ENCODE data around the gene COQ8B. TPM values are rescaled to one million over a fixed set of nuclear protein-coding genes. Genes with fewer than 3 reads are reported as not detected.

Gene COQ8B
- total and polyA plus RNA-seq, 5 donors from 2014 or later = 10.6 to 32.4 (median 14.7) TPM

GRCh38 chr19:40702337-40703012, 14.2 kb downstream of the COQ8B start:
- H3K27me3 ChIP-seq (ENCODE audit: control insufficient read depth, insufficient read depth, low read length) = no peaks in the 10 kb centered on the region
- Mint-ChIP-seq H3K27me3 (no peaks in the 10 kb centered on the region), H3K4me1 (peaks cover 0 to 5% (median 0%) of the 10 kb centered on the region in 4 donors), H3K27ac (peak overlapping the region in 2 of 3 donors; percentile 13 to 43), H3K36me3 (peaks cover 34% of the 10 kb centered on the region), H3K9me3 (no peaks in the 10 kb centered on the region), H3K4me3 (peak overlapping the region in 1 of 4 donors; percentile 69)
- no peak for DNase-seq
- no peaks in the 10 kb centered on the region for H3K9me3 ChIP-seq (ENCODE audit: control insufficient read depth in 2 of 2, low read length in 2 of 2)
- H3K36me3 ChIP-seq (ENCODE audit: control insufficient read depth, insufficient read depth, low read length) = peaks cover 52% of the 10 kb centered on the region
- no peak overlapping the region for H3K27ac ChIP-seq (ENCODE audit: insufficient read depth, low read length, poor library complexity, severe bottlenecking)
- no peak for ATAC-seq (ENCODE audit: low read depth in 2 of 2)
- H3K4me1 ChIP-seq (ENCODE audit: control insufficient read depth, insufficient read depth, low read length, poor library complexity, severe bottlenecking) = no peaks in the 10 kb centered on the region
- no peak overlapping the region for H3K4me3 ChIP-seq (ENCODE audit: low read depth, low read length)

DNA sequence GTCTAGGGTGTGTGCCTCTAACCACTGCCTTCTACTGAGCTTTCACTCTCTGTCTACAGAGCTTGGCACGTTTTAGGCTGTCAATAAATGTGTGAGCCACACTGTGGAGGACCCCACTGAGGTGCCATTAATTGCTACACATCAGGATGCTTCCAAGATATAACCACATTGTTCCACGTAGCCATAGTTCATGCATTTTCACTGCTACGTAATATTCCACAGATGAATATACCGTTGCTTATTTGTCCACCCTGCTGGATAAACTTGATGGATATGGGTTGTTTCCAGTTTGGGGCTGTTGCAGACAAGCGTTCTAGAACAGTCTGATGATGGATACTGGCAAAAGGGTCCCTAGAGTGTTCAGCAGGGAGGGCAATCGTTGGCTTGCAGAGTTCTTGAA, 14.9 kb downstream of the COQ8B start:
- no peaks in the 10 kb centered on the region for H3K9me3 ChIP-seq (ENCODE audit: control insufficient read depth in 2 of 2, low read length in 2 of 2)
- no peaks in the 10 kb centered on the region for H3K27me3 ChIP-seq (ENCODE audit: control insufficient read depth, insufficient read depth, low read length)
- H3K4me3 ChIP-seq (ENCODE audit: low read depth, low read length) = no peak overlapping the region
- Mint-ChIP-seq H3K27ac (no peak overlapping the region), H3K9me3 (no peaks in the 10 kb centered on the region), H3K27me3 (no peaks in the 10 kb centered on the region), H3K36me3 (peaks cover 35% of the 10 kb centered on the region), H3K4me1 (peaks cover 0 to 5% (median 0%) of the 10 kb centered on the region in 4 donors), H3K4me3 (peak overlapping the region in 1 of 4 donors; percentile 69)
- DNase-seq = no peak
- ATAC-seq (ENCODE audit: low read depth in 2 of 2) = no peak
- H3K36me3 ChIP-seq (ENCODE audit: control insufficient read depth, insufficient read depth, low read length) = peaks cover 52% of the 10 kb centered on the region
- no peaks in the 10 kb centered on the region for H3K4me1 ChIP-seq (ENCODE audit: control insufficient read depth, insufficient read depth, low read length, poor library complexity, severe bottlenecking)
- no peak overlapping the region for H3K27ac ChIP-seq (ENCODE audit: insufficient read depth, low read length, poor library complexity, severe bottlenecking)

DNA sequence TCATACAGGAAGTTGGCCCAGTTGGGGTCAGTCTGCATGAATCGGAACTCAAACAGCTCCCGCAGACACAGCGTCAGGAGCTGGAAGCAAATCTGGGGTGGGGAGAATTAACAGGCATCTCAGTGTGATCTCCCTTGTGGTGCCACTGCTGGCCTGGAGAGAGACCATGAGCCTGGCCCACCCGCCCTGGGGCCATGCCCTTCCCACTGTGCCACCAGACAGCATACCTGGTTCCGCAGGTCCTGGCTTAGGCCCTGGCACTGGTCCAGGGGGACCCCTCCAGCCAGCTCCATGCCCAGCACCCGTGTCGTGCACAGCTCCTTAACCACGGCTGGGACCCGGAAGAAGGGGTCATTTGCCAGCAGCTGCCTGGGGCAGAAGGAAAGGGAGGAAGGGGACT, 16.6 kb downstream of the COQ8B start:
- Mint-ChIP-seq H3K4me3 (no peak overlapping the region), H3K4me1 (peaks cover 0 to 5% (median 0%) of the 10 kb centered on the region in 4 donors), H3K36me3 (peaks cover 35% of the 10 kb centered on the region), H3K9me3 (no peaks in the 10 kb centered on the region), H3K27me3 (no peaks in the 10 kb centered on the region), H3K27ac (no peak overlapping the region)
- Histone ChIP-seq H3K27me3 (ENCODE audit: control insufficient read depth, insufficient read depth, low read length) (no peaks in the 10 kb centered on the region), H3K4me3 (ENCODE audit: low read depth, low read length) (no peak overlapping the region), H3K36me3 (ENCODE audit: control insufficient read depth, insufficient read depth, low read length) (peaks cover 52% of the 10 kb centered on the region), H3K4me1 (ENCODE audit: control insufficient read depth, insufficient read depth, low read length, poor library complexity, severe bottlenecking) (no peaks in the 10 kb centered on the region), H3K9me3 (ENCODE audit: control insufficient read depth in 2 of 2, low read length in 2 of 2) (no peaks in the 10 kb centered on the region), H3K27ac (ENCODE audit: insufficient read depth, low read length, poor library complexity, severe bottlenecking) (no peak overlapping the region)
- no peak for ATAC-seq (ENCODE audit: low read depth in 2 of 2)
- no peak for DNase-seq

- no peaks in the 10 kb centered on the region for H3K27me3 Mint-ChIP-seq
- no peak overlapping the region for H3K4me3 Mint-ChIP-seq
- ATAC-seq (ENCODE audit: low read depth in 2 of 2) (no peak), DNase-seq (no peak)
- H3K36me3 ChIP-seq (ENCODE audit: control insufficient read depth, insufficient read depth, low read length) = peaks cover 25% of the 10 kb centered on the region
- H3K27me3 ChIP-seq (ENCODE audit: control insufficient read depth, insufficient read depth, low read length) = no peaks in the 10 kb centered on the region
- H3K4me1 Mint-ChIP-seq = peaks cover 0 to 3% (median 0%) of the 10 kb centered on the region in 4 donors
- no peaks in the 10 kb centered on the region for H3K9me3 ChIP-seq (ENCODE audit: control insufficient read depth in 2 of 2, low read length in 2 of 2)
- no peak overlapping the region for H3K27ac ChIP-seq (ENCODE audit: insufficient read depth, low read length, poor library complexity, severe bottlenecking)
- no peaks in the 10 kb centered on the region for H3K4me1 ChIP-seq (ENCODE audit: control insufficient read depth, insufficient read depth, low read length, poor library complexity, severe bottlenecking)
- no peak overlapping the region for H3K27ac Mint-ChIP-seq
- H3K36me3 Mint-ChIP-seq = peaks cover 14% of the 10 kb centered on the region
- no peak overlapping the region for H3K4me3 ChIP-seq (ENCODE audit: low read depth, low read length)
- no peaks in the 10 kb centered on the region for H3K9me3 Mint-ChIP-seq
Measured at GRCh38 chr19:40697007-40697406, 19.7 kb downstream of the COQ8B start.

- Histone ChIP-seq H3K9me3 (ENCODE audit: control insufficient read depth in 2 of 2, low read length in 2 of 2) (no peaks in the 10 kb centered on the region), H3K36me3 (ENCODE audit: control insufficient read depth, insufficient read depth, low read length) (peaks cover 16% of the 10 kb centered on the region), H3K4me1 (ENCODE audit: control insufficient read depth, insufficient read depth, low read length, poor library complexity, severe bottlenecking) (peaks cover 5% of the 10 kb centered on the region), H3K27me3 (ENCODE audit: control insufficient read depth, insufficient read depth, low read length) (no peaks in the 10 kb centered on the region), H3K27ac (ENCODE audit: insufficient read depth, low read length, poor library complexity, severe bottlenecking) (no peak overlapping the region), H3K4me3 (ENCODE audit: low read depth, low read length) (no peak overlapping the region)
- Mint-ChIP-seq H3K4me1 (peaks cover 0 to 3% (median 1%) of the 10 kb centered on the region in 4 donors), H3K27me3 (no peaks in the 10 kb centered on the region), H3K4me3 (no peak overlapping the region), H3K9me3 (no peaks in the 10 kb centered on the region), H3K27ac (peak overlapping the region in 1 of 3 donors; percentile 20), H3K36me3 (peaks cover 6% of the 10 kb centered on the region)
- ATAC-seq (ENCODE audit: low read depth in 2 of 2) = no peak
- no peak for DNase-seq
Measured at GRCh38 chr19:40695881-40696280, 20.8 kb downstream of the COQ8B start.

DNA sequence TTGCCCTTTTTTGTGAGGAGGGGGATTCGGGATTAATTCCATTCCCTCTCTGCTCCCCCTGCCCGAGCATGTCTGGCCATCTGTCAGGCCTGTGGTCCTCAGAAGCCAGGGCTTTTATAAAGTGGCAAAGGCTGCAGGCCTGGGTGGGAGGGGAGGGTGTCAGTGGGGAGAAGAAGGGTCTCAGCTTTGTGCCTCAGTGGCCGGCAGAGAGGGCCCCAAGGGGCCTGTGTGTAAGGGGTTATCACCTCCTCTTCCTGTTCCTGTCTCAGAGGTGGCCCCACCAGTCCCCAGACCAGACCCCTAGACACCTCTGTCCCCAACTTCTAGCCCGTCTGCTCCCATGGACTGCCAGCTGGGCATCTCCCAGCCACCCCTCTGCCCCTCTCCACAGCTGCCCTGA, 22.8 kb downstream of the COQ8B start:
- Mint-ChIP-seq H3K27me3 (no peaks in the 10 kb centered on the region), H3K27ac (no peak overlapping the region), H3K4me3 (peak overlapping the region in 1 of 4 donors; percentile 41), H3K36me3 (peaks cover 3% of the 10 kb centered on the region), H3K9me3 (no peaks in the 10 kb centered on the region), H3K4me1 (peaks cover 0 to 5% (median 3%) of the 10 kb centered on the region in 4 donors)
- Histone ChIP-seq H3K9me3 (ENCODE audit: control insufficient read depth in 2 of 2, low read length in 2 of 2) (no peaks in the 10 kb centered on the region), H3K36me3 (ENCODE audit: control insufficient read depth, insufficient read depth, low read length) (peaks cover 11% of the 10 kb centered on the region), H3K4me3 (ENCODE audit: low read depth, low read length) (no peak overlapping the region), H3K4me1 (ENCODE audit: control insufficient read depth, insufficient read depth, low read length, poor library complexity, severe bottlenecking) (peaks cover 12% of the 10 kb centered on the region), H3K27me3 (ENCODE audit: control insufficient read depth, insufficient read depth, low read length) (no peaks in the 10 kb centered on the region), H3K27ac (ENCODE audit: insufficient read depth, low read length, poor library complexity, severe bottlenecking) (no peak overlapping the region)
- DNase-seq = no peak
- ATAC-seq (ENCODE audit: low read depth in 2 of 2) = no peak

DNA sequence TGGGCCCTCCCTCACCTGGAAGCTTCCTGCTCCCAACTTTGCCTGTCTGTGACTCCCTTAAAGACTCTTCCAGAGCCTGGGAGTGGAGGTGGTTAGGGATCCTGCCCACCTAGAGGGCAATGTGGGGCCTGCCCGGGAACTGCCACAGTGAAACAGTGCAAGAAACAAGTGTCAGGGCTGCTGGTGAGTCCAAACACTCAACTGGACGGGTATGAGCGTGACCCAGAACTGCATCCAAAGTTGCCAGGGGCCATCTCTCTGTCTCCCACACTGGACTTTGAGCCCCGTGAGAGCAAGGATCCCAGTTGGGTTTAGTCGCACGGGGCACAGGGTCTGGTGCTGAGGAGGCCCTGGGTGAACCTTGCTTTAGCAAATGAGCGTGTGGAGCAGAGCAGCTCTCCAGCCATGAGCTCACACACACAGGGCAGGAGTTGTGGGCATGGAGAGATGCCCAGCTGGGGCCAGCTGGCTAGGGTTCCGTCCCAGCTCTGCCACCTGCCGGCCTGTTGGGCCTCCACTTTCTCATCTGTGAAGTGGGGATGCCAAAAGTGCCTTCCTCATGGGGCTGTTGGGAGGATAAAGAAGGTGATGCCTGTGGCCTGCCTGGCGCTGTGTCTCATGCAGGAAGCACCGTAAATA, 23.4 kb downstream of the COQ8B start:
- no peaks in the 10 kb centered on the region for H3K27me3 Mint-ChIP-seq
- Histone ChIP-seq H3K27ac (ENCODE audit: insufficient read depth, low read length, poor library complexity, severe bottlenecking) (no peak overlapping the region), H3K9me3 (ENCODE audit: control insufficient read depth in 2 of 2, low read length in 2 of 2) (no peaks in the 10 kb centered on the region), H3K4me1 (ENCODE audit: control insufficient read depth, insufficient read depth, low read length, poor library complexity, severe bottlenecking) (peaks cover 12% of the 10 kb centered on the region), H3K27me3 (ENCODE audit: control insufficient read depth, insufficient read depth, low read length) (no peaks in the 10 kb centered on the region), H3K4me3 (ENCODE audit: low read depth, low read length) (no peak overlapping the region), H3K36me3 (ENCODE audit: control insufficient read depth, insufficient read depth, low read length) (peaks cover 11% of the 10 kb centered on the region)
- no peak overlapping the region for H3K27ac Mint-ChIP-seq
- no peaks in the 10 kb centered on the region for H3K9me3 Mint-ChIP-seq
- H3K4me1 Mint-ChIP-seq = peaks cover 0 to 5% (median 3%) of the 10 kb centered on the region in 4 donors
- no peak for ATAC-seq (ENCODE audit: low read depth in 2 of 2)
- H3K36me3 Mint-ChIP-seq = peaks cover 3% of the 10 kb centered on the region
- DNase-seq = no peak
- no peak overlapping the region for H3K4me3 Mint-ChIP-seq

DNA sequence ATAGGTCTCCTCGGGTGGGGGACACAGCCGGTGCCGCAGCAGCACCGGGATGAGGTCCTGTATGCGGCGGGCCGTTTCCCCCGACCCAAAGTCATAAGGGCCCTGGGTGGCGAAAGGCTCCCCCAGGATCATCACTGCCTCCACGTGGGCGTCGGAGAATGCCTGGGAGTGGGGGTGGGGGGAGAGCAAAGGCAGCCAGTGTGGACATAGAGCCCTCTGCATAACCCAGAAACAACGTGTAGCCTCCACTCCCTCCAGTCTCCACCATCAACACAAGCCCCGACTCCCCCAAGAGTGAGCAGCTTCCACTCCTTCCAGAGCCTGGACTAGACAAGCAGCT, 24.5 kb downstream of the COQ8B start:
- peaks cover 12% of the 10 kb centered on the region for H3K4me1 ChIP-seq (ENCODE audit: control insufficient read depth, insufficient read depth, low read length, poor library complexity, severe bottlenecking)
- Mint-ChIP-seq H3K9me3 (no peaks in the 10 kb centered on the region), H3K4me1 (peaks cover 0 to 5% (median 3%) of the 10 kb centered on the region in 4 donors), H3K4me3 (peak overlapping the region in 2 of 4 donors; percentile 26 to 56), H3K27me3 (no peaks in the 10 kb centered on the region), H3K36me3 (peaks cover 3% of the 10 kb centered on the region), H3K27ac (no peak overlapping the region)
- H3K4me3 ChIP-seq (ENCODE audit: low read depth, low read length) = no peak overlapping the region
- no peak overlapping the region for H3K27ac ChIP-seq (ENCODE audit: insufficient read depth, low read length, poor library complexity, severe bottlenecking)
- ATAC-seq (ENCODE audit: low read depth in 2 of 2) = no peak
- DNase-seq = no peak
- H3K27me3 ChIP-seq (ENCODE audit: control insufficient read depth, insufficient read depth, low read length) = no peaks in the 10 kb centered on the region
- H3K9me3 ChIP-seq (ENCODE audit: control insufficient read depth in 2 of 2, low read length in 2 of 2) = no peaks in the 10 kb centered on the region
- peaks cover 11% of the 10 kb centered on the region for H3K36me3 ChIP-seq (ENCODE audit: control insufficient read depth, insufficient read depth, low read length)
